Measurements from ENCODE around the gene VSIG2.

The VSIG2 gene

DNA sequence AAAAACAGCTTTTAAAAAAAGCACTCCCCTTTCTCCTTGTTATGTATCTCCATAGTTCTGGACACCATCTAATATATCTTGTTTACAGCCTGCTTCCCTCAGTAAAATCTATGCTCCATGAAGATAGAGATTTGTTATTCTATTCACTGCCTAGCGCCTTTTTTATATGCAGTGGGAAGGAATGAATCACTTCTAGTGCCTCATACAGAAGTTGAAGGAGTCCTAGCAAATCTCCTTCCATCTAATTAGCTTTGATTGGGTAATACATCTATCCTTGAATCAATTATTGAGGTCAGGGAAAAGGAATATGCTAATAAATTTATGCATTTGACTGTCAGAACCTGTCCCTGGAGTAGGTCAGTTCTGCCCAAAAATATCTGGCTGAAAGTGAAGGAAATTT, 52.5 kb downstream of the VSIG2 start:
- no peak overlapping the region for H3K27ac ChIP-seq (ENCODE audit: low read length)
- no peaks in the 10 kb centered on the region for H3K79me2 ChIP-seq (ENCODE audit: low read length)
- H3K36me3 ChIP-seq (replicated peaks; ENCODE audit: low read depth, low read length): no peaks in the 10 kb centered on the region
- no peak overlapping the region for H3K9ac ChIP-seq (ENCODE audit: low read length)
- no peak for TF ChIP-seq EZH2phosphoT487 (IDR thresholded peaks at IDR 0.05; ENCODE audit: low read depth)
- TF ChIP-seq, protein P1, sequence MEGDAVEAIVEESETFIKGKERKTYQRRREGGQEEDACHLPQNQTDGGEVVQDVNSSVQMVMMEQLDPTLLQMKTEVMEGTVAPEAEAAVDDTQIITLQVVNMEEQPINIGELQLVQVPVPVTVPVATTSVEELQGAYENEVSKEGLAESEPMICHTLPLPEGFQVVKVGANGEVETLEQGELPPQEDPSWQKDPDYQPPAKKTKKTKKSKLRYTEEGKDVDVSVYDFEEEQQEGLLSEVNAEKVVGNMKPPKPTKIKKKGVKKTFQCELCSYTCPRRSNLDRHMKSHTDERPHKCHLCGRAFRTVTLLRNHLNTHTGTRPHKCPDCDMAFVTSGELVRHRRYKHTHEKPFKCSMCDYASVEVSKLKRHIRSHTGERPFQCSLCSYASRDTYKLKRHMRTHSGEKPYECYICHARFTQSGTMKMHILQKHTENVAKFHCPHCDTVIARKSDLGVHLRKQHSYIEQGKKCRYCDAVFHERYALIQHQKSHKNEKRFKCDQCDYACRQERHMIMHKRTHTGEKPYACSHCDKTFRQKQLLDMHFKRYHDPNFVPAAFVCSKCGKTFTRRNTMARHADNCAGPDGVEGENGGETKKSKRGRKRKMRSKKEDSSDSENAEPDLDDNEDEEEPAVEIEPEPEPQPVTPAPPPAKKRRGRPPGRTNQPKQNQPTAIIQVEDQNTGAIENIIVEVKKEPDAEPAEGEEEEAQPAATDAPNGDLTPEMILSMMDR (IDR thresholded peaks at IDR 0.05; ENCODE audit: low read depth, low read length): no peak
- no peaks in the 10 kb centered on the region for H4K20me1 ChIP-seq (ENCODE audit: insufficient read depth, low read length)
- H3K4me1 ChIP-seq (ENCODE audit: low read length): no peaks in the 10 kb centered on the region
- no peak overlapping the region for H2AFZ ChIP-seq (ENCODE audit: low read depth, low read length)
- no peaks in the 10 kb centered on the region for H3K9me3 ChIP-seq (ENCODE audit: insufficient read depth, low read length)
- H3K4me2 ChIP-seq (ENCODE audit: low read length): no peak overlapping the region
- no peak overlapping the region for H3K4me3 ChIP-seq (ENCODE audit: low read length)
- 0 out of 2 replicates have a peak, but pooled peaks cover 10% of the 10 kb centered on the region for H3K27me3 ChIP-seq (ENCODE audit: low read depth, low read length)
